ENCODE data around the gene CD28.

The CD28 gene

DNA sequence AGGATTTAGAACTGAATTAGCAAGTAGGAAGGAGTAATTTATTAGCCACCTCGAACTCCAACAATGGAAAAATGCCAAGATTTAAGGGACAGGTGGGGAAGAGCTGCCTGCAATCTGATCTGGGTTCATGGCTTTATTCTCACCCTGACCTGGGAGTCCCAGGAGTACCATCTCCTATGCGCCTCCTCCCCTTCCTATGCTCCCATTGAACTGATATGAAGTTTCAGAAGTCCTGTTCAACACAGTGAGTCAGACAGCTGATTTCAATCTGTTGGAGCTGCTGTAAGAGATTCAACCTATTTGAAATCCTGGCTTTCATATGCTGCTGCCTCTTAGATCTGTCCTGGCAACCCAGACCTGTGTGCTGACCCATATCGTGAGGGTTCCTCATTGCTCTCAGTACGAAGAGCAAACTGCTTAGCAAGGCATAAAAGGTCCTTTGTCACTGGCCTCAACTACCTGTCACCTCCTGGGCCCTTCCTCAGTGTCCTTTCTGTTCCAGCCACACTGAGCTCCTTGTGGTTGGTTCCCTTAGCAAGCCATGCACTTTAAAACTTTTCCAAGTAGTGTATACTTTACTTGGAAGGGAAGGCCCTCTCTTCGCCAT, 15.9 kb upstream of the CD28 start:
- H3K27ac ChIP-seq (replicated peaks): no peak overlapping the region
- H3K27me3 ChIP-seq (ENCODE audit: insufficient read depth, poor library complexity, severe bottlenecking): no peaks in the 10 kb centered on the region
- DNase-seq (ENCODE audit: low read depth in 1 of 2, low spot score in 1 of 2): no peak
- TF ChIP-seq, protein P1, sequence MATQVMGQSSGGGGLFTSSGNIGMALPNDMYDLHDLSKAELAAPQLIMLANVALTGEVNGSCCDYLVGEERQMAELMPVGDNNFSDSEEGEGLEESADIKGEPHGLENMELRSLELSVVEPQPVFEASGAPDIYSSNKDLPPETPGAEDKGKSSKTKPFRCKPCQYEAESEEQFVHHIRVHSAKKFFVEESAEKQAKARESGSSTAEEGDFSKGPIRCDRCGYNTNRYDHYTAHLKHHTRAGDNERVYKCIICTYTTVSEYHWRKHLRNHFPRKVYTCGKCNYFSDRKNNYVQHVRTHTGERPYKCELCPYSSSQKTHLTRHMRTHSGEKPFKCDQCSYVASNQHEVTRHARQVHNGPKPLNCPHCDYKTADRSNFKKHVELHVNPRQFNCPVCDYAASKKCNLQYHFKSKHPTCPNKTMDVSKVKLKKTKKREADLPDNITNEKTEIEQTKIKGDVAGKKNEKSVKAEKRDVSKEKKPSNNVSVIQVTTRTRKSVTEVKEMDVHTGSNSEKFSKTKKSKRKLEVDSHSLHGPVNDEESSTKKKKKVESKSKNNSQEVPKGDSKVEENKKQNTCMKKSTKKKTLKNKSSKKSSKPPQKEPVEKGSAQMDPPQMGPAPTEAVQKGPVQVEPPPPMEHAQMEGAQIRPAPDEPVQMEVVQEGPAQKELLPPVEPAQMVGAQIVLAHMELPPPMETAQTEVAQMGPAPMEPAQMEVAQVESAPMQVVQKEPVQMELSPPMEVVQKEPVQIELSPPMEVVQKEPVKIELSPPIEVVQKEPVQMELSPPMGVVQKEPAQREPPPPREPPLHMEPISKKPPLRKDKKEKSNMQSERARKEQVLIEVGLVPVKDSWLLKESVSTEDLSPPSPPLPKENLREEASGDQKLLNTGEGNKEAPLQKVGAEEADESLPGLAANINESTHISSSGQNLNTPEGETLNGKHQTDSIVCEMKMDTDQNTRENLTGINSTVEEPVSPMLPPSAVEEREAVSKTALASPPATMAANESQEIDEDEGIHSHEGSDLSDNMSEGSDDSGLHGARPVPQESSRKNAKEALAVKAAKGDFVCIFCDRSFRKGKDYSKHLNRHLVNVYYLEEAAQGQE (IDR thresholded peaks at IDR 0.05; ENCODE audit: insufficient replicate concordance, low read depth): no peak
- TF ChIP-seq, protein P2, sequence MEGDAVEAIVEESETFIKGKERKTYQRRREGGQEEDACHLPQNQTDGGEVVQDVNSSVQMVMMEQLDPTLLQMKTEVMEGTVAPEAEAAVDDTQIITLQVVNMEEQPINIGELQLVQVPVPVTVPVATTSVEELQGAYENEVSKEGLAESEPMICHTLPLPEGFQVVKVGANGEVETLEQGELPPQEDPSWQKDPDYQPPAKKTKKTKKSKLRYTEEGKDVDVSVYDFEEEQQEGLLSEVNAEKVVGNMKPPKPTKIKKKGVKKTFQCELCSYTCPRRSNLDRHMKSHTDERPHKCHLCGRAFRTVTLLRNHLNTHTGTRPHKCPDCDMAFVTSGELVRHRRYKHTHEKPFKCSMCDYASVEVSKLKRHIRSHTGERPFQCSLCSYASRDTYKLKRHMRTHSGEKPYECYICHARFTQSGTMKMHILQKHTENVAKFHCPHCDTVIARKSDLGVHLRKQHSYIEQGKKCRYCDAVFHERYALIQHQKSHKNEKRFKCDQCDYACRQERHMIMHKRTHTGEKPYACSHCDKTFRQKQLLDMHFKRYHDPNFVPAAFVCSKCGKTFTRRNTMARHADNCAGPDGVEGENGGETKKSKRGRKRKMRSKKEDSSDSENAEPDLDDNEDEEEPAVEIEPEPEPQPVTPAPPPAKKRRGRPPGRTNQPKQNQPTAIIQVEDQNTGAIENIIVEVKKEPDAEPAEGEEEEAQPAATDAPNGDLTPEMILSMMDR (IDR thresholded peaks at IDR 0.05; ENCODE audit: insufficient read depth, low read length): no peak
- TF ChIP-seq POLR2AphosphoS5 (IDR thresholded peaks at IDR 0.05; ENCODE audit: low read depth): no peak
- no peak for TF ChIP-seq GABPA (IDR thresholded peaks at IDR 0.05; ENCODE audit: low read depth)
- no peak for TF ChIP-seq SPI1 (IDR thresholded peaks at IDR 0.05; ENCODE audit: borderline replicate concordance, low read depth)
- H3K4me3 ChIP-seq (replicated peaks; ENCODE audit: insufficient read depth, low read length): no peak overlapping the region

DNA sequence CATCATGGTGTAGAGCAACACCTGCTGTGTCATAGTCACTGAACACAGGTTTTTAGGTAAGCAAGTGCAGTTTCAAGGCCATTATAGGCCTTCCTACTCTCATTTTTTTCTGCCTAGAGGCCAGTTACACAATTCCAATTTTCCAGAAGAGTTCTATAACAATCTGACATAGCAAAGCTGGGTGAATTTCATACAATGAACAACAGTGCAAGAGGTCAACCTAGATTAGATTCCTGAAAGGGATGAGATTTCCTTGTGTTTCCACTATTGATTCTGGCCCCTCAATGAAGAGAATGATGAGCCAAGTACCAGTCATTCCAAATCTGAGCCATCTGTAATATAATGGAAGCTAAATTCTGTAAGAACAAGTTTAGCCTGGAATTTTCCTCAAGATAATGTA, 15.3 kb upstream of the CD28 start:
- Histone ChIP-seq H3K27me3 (ENCODE audit: insufficient read depth, poor library complexity, severe bottlenecking) (no peaks in the 10 kb centered on the region), H3K27ac (replicated peaks) (no peak overlapping the region), H3K4me3 (replicated peaks; ENCODE audit: insufficient read depth, low read length) (no peak overlapping the region)
- TF ChIP-seq GABPA (IDR thresholded peaks at IDR 0.05; ENCODE audit: low read depth) (no peak), SPI1 (IDR thresholded peaks at IDR 0.05; ENCODE audit: borderline replicate concordance, low read depth) (no peak), POLR2AphosphoS5 (IDR thresholded peaks at IDR 0.05; ENCODE audit: low read depth) (no peak)
- TF ChIP-seq, protein P1 (IDR thresholded peaks at IDR 0.05; ENCODE audit: insufficient replicate concordance, low read depth): no peak
- TF ChIP-seq, protein P2 (IDR thresholded peaks at IDR 0.05; ENCODE audit: insufficient read depth, low read length): no peak
- no peak for DNase-seq (ENCODE audit: low read depth in 1 of 2, low spot score in 1 of 2)

DNA sequence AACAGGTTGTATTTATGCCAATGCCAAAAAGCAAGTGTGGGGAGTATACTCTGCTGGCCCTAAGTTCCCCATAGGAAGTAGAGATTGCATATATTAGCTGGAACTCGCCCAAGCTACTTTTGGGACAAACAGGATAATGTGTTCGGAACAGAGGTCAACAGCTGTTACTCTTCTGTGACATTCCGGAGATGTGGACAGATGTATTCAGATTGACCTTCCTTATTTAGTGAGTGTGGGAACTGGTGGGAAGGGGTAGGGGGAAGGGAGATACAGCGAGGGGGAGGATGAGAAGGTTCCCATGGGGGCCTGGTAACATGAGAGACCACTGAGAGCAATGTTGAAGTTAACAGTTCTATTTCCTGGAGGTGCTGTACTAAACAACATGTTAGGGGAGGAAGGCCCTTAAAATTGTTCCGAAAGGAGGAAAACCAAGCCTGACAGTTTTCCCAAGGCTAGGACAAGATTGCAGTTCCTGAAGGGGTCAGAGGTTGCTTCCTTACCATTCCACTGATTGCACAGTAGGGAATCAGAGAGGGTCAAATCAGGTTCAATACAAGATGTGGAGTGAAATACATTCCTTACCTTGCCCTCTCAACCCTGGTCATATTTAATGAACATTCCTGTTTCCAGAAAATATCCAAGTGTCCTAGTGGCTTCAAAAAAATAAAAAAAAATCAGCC, 14.3 kb upstream of the CD28 start:
- H3K27ac ChIP-seq (replicated peaks): no peak overlapping the region
- no peak overlapping the region for H3K4me3 ChIP-seq (replicated peaks; ENCODE audit: insufficient read depth, low read length)
- DNase-seq (ENCODE audit: low read depth in 1 of 2, low spot score in 1 of 2): no peak
- TF ChIP-seq, protein P2 (IDR thresholded peaks at IDR 0.05; ENCODE audit: insufficient read depth, low read length): no peak
- no peak for TF ChIP-seq SPI1 (IDR thresholded peaks at IDR 0.05; ENCODE audit: borderline replicate concordance, low read depth)
- TF ChIP-seq POLR2AphosphoS5 (IDR thresholded peaks at IDR 0.05; ENCODE audit: low read depth): no peak
- TF ChIP-seq GABPA (IDR thresholded peaks at IDR 0.05; ENCODE audit: low read depth): no peak
- TF ChIP-seq, protein P1 (IDR thresholded peaks at IDR 0.05; ENCODE audit: insufficient replicate concordance, low read depth): no peak
- no peaks in the 10 kb centered on the region for H3K27me3 ChIP-seq (ENCODE audit: insufficient read depth, poor library complexity, severe bottlenecking)
